RWPE2 (cell line): ENCODE results near the gene PLXNA4.

Source experiments
- ATAC-seq: fragments of 200-7000 bp; cut with Tn5 transposase; 3 replicates; pipeline ENCODE4 v1.9.1; 2021; ENCODE audit warnings: low read depth
- DNase-seq: peaks from one replicate; pipeline ENCODE4 v3.0.0-alpha.2; 2020; ENCODE audit warnings: low spot score
- H3K27ac ChIP-seq: fragments of 450-650 bp; 2 replicates; pipeline ENCODE4 v1.5.1; 2017; ENCODE audit warnings: mild to moderate bottlenecking; ENCODE audit not compliant: poor library complexity, severe bottlenecking
- H3K27me3 ChIP-seq: fragments of 250-450 bp; sonication (Bioruptor Pico); 2 replicates; pipeline ENCODE4 v1.5.1; 2021; ENCODE audit warnings: mild to moderate bottlenecking, moderate library complexity; ENCODE audit not compliant: insufficient read depth, poor library complexity, severe bottlenecking
- H3K36me3 ChIP-seq: fragments of 250-450 bp; sonication (Bioruptor Pico); 2 replicates; pipeline ENCODE4 v1.5.1; 2020; ENCODE audit warnings: low read depth, mild to moderate bottlenecking, moderate library complexity
- H3K4me1 ChIP-seq: fragments of 250-450 bp; sonication (Bioruptor Pico); 2 replicates; pipeline ENCODE4 v1.5.1; 2021; ENCODE audit warnings: mild to moderate bottlenecking, moderate library complexity; ENCODE audit not compliant: insufficient read depth, poor library complexity, severe bottlenecking
- H3K4me3 ChIP-seq: fragments of 250-450 bp; sonication (Bioruptor Pico); 2 replicates; pipeline ENCODE4 v1.5.1; 2021; ENCODE audit warnings: mild to moderate bottlenecking, moderate library complexity; ENCODE audit not compliant: severe bottlenecking
- H3K9me3 ChIP-seq: fragments of 250-450 bp; sonication (Bioruptor Pico); 2 replicates; pipeline ENCODE4 v1.5.1; 2021; ENCODE audit warnings: mild to moderate bottlenecking, moderate library complexity; ENCODE audit not compliant: severe bottlenecking
- TF ChIP-seq, protein P1 (sequence below): fragments of 450-650 bp; IDR thresholded peaks from one replicate; pipeline ENCODE4 v1.5.1; 2017; ENCODE audit warnings: mild to moderate bottlenecking, moderate library complexity; ENCODE audit not compliant: poor library complexity, severe bottlenecking

The PLXNA4 gene

GRCh38 chr7:132183781-132184380, 392.4 kb downstream of the PLXNA4 start:
- H3K4me1 ChIP-seq, result no peaks in the 10 kb centered on the region
- DNase-seq (no peak), ATAC-seq (no peak)
- H3K4me3 ChIP-seq, result no peak overlapping the region
- no peaks in the 10 kb centered on the region for H3K27me3 ChIP-seq
- no peaks in the 10 kb centered on the region for H3K36me3 ChIP-seq
- H3K27ac ChIP-seq, result no peak overlapping the region
- TF ChIP-seq, protein P1, sequence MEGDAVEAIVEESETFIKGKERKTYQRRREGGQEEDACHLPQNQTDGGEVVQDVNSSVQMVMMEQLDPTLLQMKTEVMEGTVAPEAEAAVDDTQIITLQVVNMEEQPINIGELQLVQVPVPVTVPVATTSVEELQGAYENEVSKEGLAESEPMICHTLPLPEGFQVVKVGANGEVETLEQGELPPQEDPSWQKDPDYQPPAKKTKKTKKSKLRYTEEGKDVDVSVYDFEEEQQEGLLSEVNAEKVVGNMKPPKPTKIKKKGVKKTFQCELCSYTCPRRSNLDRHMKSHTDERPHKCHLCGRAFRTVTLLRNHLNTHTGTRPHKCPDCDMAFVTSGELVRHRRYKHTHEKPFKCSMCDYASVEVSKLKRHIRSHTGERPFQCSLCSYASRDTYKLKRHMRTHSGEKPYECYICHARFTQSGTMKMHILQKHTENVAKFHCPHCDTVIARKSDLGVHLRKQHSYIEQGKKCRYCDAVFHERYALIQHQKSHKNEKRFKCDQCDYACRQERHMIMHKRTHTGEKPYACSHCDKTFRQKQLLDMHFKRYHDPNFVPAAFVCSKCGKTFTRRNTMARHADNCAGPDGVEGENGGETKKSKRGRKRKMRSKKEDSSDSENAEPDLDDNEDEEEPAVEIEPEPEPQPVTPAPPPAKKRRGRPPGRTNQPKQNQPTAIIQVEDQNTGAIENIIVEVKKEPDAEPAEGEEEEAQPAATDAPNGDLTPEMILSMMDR, result no peak
- peaks cover 5% of the 10 kb centered on the region for H3K9me3 ChIP-seq

DNA sequence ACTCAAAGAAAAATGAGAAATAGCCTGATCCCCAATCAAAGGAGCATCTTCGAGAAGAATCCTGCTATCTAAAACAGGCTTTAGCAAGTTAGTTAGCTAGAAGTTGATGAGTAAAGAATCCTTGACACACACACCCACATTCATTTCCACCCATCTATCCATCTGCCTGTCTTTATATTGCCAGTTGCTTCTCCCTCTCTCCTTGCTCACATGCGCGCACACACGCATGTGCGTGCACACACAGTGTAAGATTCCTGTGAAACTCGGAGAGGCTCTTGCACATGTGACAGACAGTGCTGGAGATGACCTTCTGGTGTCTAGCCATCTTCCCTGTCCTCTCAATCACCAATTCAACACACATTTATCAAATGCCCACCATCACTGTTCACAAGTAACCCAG, 393.3 kb downstream of the PLXNA4 start:
- TF ChIP-seq, protein P1, result no peak
- no peaks in the 10 kb centered on the region for H3K27me3 ChIP-seq
- H3K36me3 ChIP-seq, result no peaks in the 10 kb centered on the region
- ATAC-seq (no peak), DNase-seq (no peak)
- no peaks in the 10 kb centered on the region for H3K4me1 ChIP-seq
- H3K4me3 ChIP-seq, result no peak overlapping the region
- peaks cover 3% of the 10 kb centered on the region for H3K9me3 ChIP-seq
- no peak overlapping the region for H3K27ac ChIP-seq

GRCh38 chr7:132181946-132182685, 394.2 kb downstream of the PLXNA4 start:
- ATAC-seq (no peak), DNase-seq (no peak)
- no peak overlapping the region for H3K27ac ChIP-seq
- no peaks in the 10 kb centered on the region for H3K27me3 ChIP-seq
- no peaks in the 10 kb centered on the region for H3K36me3 ChIP-seq
- H3K4me3 ChIP-seq, result no peak overlapping the region
- H3K9me3 ChIP-seq, result peaks cover 3% of the 10 kb centered on the region
- TF ChIP-seq, protein P1, result no peak
- no peaks in the 10 kb centered on the region for H3K4me1 ChIP-seq

GRCh38 chr7:132181371-132181770, 394.9 kb downstream of the PLXNA4 start:
- ATAC-seq (no peak), DNase-seq (no peak)
- no peaks in the 10 kb centered on the region for H3K4me1 ChIP-seq
- no peaks in the 10 kb centered on the region for H3K36me3 ChIP-seq
- H3K27ac ChIP-seq, result no peak overlapping the region
- peaks cover under 1% of the 10 kb centered on the region for H3K9me3 ChIP-seq
- no peak overlapping the region for H3K4me3 ChIP-seq
- no peaks in the 10 kb centered on the region for H3K27me3 ChIP-seq
- TF ChIP-seq, protein P1, result no peak

DNA sequence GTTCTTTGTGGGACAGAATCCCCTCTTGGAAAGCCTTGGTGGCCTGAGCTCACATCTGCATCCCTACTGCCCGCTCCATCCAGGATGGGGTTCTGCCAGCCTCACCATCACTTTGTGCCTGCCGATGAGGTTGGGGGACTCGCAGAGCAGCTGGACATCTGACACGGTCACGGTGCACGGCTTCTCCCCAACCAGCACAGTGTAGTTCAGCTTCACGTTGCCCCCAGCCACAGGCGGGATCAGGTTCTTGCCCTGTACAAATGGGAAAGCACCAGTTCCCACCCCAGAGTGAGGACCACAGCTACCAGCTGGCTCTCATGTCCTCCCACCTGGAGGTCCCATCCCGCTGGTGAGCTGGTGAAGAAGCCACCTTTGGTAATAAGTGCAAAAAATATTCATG, 395.8 kb downstream of the PLXNA4 start:
- Histone ChIP-seq H3K36me3 (no peaks in the 10 kb centered on the region), H3K9me3 (no peaks in the 10 kb centered on the region), H3K4me3 (no peak overlapping the region), H3K27me3 (no peaks in the 10 kb centered on the region), H3K27ac (no peak overlapping the region), H3K4me1 (no peaks in the 10 kb centered on the region)
- TF ChIP-seq, protein P1, result no peak
- ATAC-seq (no peak), DNase-seq (no peak)
